Measurements from ENCODE around the gene GIPR. TPM values are rescaled to one million over a fixed set of nuclear protein-coding genes. Genes with fewer than 3 reads are reported as not detected.

Gene GIPR
- total and polyA plus RNA-seq, 2 of the 13 experiments (the other 11 are each of a cell fraction or from before 2014, with no cell fraction given) = 0.15 to 1.2 TPM

- peak; percentile 87 for TF ChIP-seq PAXIP1 (CRISPR knock-in tag; conservative IDR thresholded peaks at IDR 0.05)
- TF ChIP-seq ZNF777 (CRISPR knock-in tag; IDR thresholded peaks at IDR 0.05) = no peak
- TF ChIP-seq HDAC1 (CRISPR knock-in tag; IDR thresholded peaks at IDR 0.05) = peak; percentile 43; the same call in 1 of the 2 replicates
- no peak for TF ChIP-seq ZFX (CRISPR knock-in tag; IDR thresholded peaks at IDR 0.05; ENCODE audit: low read depth)
- TF ChIP-seq SOX6 (IDR thresholded peaks at IDR 0.05) = no peak
- TF ChIP-seq SOX6 (CRISPR knock-in tag; IDR thresholded peaks at IDR 0.05) = peak; percentile 46; the same call in 1 of the 2 replicates
- no peak for TF ChIP-seq PRDM4 (CRISPR knock-in tag; IDR thresholded peaks at IDR 0.05; ENCODE audit: borderline replicate concordance)
- TF ChIP-seq ZFP36L1 (CRISPR knock-in tag; IDR thresholded peaks at IDR 0.05) = no peak
- no peak for TF ChIP-seq ISX (CRISPR knock-in tag; conservative IDR thresholded peaks at IDR 0.05)
- TF ChIP-seq ZNF362 (CRISPR knock-in tag; IDR thresholded peaks at IDR 0.05; ENCODE audit: borderline replicate concordance) = peak; percentile 30; the same call in 1 of the 2 replicates
- no peak for TF ChIP-seq ZNF484 (CRISPR knock-in tag; IDR thresholded peaks at IDR 0.05; ENCODE audit: borderline replicate concordance, low read depth)
- peak; percentile 57; the same call in 1 of the 2 replicates for TF ChIP-seq PITX1 (CRISPR knock-in tag; IDR thresholded peaks at IDR 0.05)
- TF ChIP-seq SAP130 (CRISPR knock-in tag; IDR thresholded peaks at IDR 0.05; ENCODE audit: low read depth) = peak; percentile 68
- no peak for TF ChIP-seq GATAD1 (CRISPR knock-in tag; IDR thresholded peaks at IDR 0.05)
Measured at GRCh38 chr19:45657520-45658167, 10.4 kb upstream of the GIPR start (continued).
